ENCODE data around the gene LPAR3.

DNA sequence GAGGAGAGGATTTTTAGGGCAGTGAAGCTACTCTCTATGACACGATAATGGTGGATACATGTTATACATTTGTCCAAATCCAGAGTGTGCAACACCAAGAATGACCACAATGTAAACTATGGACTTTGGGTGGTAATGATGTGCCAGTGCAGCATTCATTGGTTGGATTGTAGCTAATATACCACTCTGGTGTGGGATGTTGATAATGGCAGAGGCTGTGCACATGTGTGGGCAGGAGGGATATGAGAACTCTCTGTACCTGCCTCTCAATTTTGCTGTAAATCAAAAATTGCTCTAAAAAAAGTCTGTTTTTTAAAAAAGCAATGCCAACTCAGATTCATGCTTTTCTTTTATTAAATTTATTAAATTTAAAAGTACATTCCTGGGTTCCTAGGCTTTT, 27.2 kb upstream of the LPAR3 start:
- no peak for TF ChIP-seq CTCF (conservative IDR thresholded peaks at IDR 0.05)
- TF ChIP-seq EZH2 (IDR thresholded peaks at IDR 0.05; ENCODE audit: low read depth) = no peak

All from PC-9 (cell line).